ENCODE measurements around the gene DHRS9. TPM values are rescaled to one million over a fixed set of nuclear protein-coding genes. Genes with fewer than 3 reads are reported as not detected.

DHRS9 gene
- total RNA-seq, 3 donors from 2014 or later (not counting 1 experiment from before 2014, with no cell fraction given): 2.4 TPM; not detected in 2

- Mint-ChIP-seq H3K4me3 (no peak overlapping the region), H3K27me3 (ENCODE audit: low read depth in 2 of 2) (peaks cover 2 to 13% of the 10 kb centered on the region in 2 donors), H3K27ac (no peak overlapping the region), H3K36me3 (peaks cover 24% of the 10 kb centered on the region), H3K9me3 (peaks cover 0 to 3% of the 10 kb centered on the region in 2 donors), H3K4me1 (peaks cover 0 to 6% of the 10 kb centered on the region in 2 donors)
- Histone ChIP-seq H3K9me3 (ENCODE audit: control insufficient read depth, insufficient read depth, low read length) (no peaks in the 10 kb centered on the region), H3K27ac (ENCODE audit: low read length) (no peak overlapping the region), H3K27me3 (ENCODE audit: control insufficient read depth, insufficient read depth, low read length) (no peaks in the 10 kb centered on the region), H3K4me1 (ENCODE audit: control insufficient read depth, insufficient read depth, low read length) (no peaks in the 10 kb centered on the region), H3K4me3 (ENCODE audit: low read length) (no peak overlapping the region), H3K36me3 (ENCODE audit: control insufficient read depth, insufficient read depth, low read length) (no peaks in the 10 kb centered on the region)
- no peak for TF ChIP-seq CTCF (IDR thresholded peaks at IDR 0.05)
- ATAC-seq (no peak), DNase-seq (no peak)
- 93% methylated on average over 5 of the region's 6 CpGs for WGBS (ENCODE audit: insufficient coverage)
- intact Hi-C loops (cut with micrococcal nuclease): no loop called here
These were observed 18.5 kb downstream of the DHRS9 start for GRCh38 chr2:169087757-169088379.

GRCh38 chr2:169089182-169089581 lies 19.8 kb downstream of the DHRS9 start:
- peaks cover 24% of the 10 kb centered on the region for H3K36me3 Mint-ChIP-seq
- H3K9me3 Mint-ChIP-seq: peaks cover 0 to 3% of the 10 kb centered on the region in 2 donors
- no peak overlapping the region for H3K27ac Mint-ChIP-seq
- Histone ChIP-seq H3K27me3 (ENCODE audit: control insufficient read depth, insufficient read depth, low read length) (no peaks in the 10 kb centered on the region), H3K4me1 (ENCODE audit: control insufficient read depth, insufficient read depth, low read length) (no peaks in the 10 kb centered on the region), H3K27ac (ENCODE audit: low read length) (no peak overlapping the region), H3K9me3 (ENCODE audit: control insufficient read depth, insufficient read depth, low read length) (no peaks in the 10 kb centered on the region), H3K36me3 (ENCODE audit: control insufficient read depth, insufficient read depth, low read length) (no peaks in the 10 kb centered on the region), H3K4me3 (ENCODE audit: low read length) (no peak overlapping the region)
- no peak overlapping the region for H3K4me3 Mint-ChIP-seq
- H3K4me1 Mint-ChIP-seq: peaks cover 0 to 6% of the 10 kb centered on the region in 2 donors
- intact Hi-C loops (cut with micrococcal nuclease): no loop called here
- H3K27me3 Mint-ChIP-seq (ENCODE audit: low read depth in 2 of 2): peaks cover 2 to 13% of the 10 kb centered on the region in 2 donors
- no peak for ATAC-seq
- WGBS (ENCODE audit: insufficient coverage): 100% methylated on average over 2 of the region's 2 CpGs
- no peak for TF ChIP-seq CTCF (IDR thresholded peaks at IDR 0.05)
- DNase-seq: no peak

DNA sequence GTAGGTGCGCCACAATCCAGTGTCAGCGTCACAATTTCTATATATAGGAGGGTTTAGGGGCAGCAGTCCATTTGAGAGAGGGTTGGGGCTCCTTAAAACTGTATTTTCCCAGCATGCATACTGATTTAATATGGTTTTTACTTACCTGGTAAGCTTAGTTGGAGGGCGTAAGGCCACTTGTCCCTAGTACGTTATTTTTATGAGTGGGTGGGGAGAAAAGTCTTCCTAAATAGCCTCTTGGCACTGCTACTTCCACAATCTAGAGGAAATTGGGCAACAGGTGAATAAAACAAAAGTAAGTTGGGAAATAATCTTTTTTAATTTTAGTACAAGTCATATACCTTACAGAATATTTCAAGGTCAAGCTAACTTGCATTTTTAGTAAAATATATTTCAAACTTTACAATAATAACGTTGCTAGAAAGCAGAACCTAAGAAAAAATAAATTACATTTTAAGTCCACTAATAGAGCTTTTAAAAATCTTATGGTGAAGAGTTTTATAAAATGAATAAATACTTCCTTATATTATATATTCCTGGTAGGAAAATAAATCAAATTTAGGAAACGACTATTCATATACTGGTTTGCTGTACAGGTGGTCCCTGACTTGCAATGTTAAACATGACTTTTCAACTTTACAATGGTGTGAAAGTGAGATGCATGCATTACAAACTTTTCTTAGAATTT lies 20.9 kb downstream of the DHRS9 start:
- H3K4me3 ChIP-seq (ENCODE audit: low read length): no peak overlapping the region
- intact Hi-C loops (cut with micrococcal nuclease): no loop called here
- no peaks in the 10 kb centered on the region for H3K9me3 ChIP-seq (ENCODE audit: control insufficient read depth, insufficient read depth, low read length)
- H3K4me1 ChIP-seq (ENCODE audit: control insufficient read depth, insufficient read depth, low read length): no peaks in the 10 kb centered on the region
- Mint-ChIP-seq H3K27ac (no peak overlapping the region), H3K27me3 (ENCODE audit: low read depth in 2 of 2) (peaks cover 2 to 13% of the 10 kb centered on the region in 2 donors), H3K4me1 (peaks cover 2 to 8% of the 10 kb centered on the region in 2 donors), H3K4me3 (no peak overlapping the region), H3K36me3 (peaks cover 14% of the 10 kb centered on the region), H3K9me3 (peaks cover 0 to 3% of the 10 kb centered on the region in 2 donors)
- H3K36me3 ChIP-seq (ENCODE audit: control insufficient read depth, insufficient read depth, low read length): no peaks in the 10 kb centered on the region
- no peaks in the 10 kb centered on the region for H3K27me3 ChIP-seq (ENCODE audit: control insufficient read depth, insufficient read depth, low read length)
- no peak for TF ChIP-seq CTCF (IDR thresholded peaks at IDR 0.05)
- 91% methylated on average over 3 of the region's 6 CpGs for WGBS (ENCODE audit: insufficient coverage)
- DNase-seq (no peak), ATAC-seq (no peak)
- no peak overlapping the region for H3K27ac ChIP-seq (ENCODE audit: low read length)

All from natural killer cell (primary cell).